Head of caudate nucleus (tissue), 42 donors: ENCODE results near the gene HOMER1.

Experiments
- DNase-seq, 42 donors: peaks; one replicate each; pipeline versions ENCODE4 v3.0.0 to v3.0.0-alpha.2; 2020 to 2021; ENCODE audit warnings: mixed read lengths in 7 of 42
- intact Hi-C: fragments of 100-400 bp; cut with DNase I; formaldehyde crosslinking; loops from one replicate; pipeline ENCODE4 v1.15.0; 2022

HOMER1 gene

GRCh38 chr5:79493596-79494345 is 20.2 kb downstream of the HOMER1 start:
- intact Hi-C loops, result no loop called here
- DNase-seq, result no peak

- no peak for DNase-seq
Measured at GRCh38 chr5:79491690-79492317, 22.1 kb downstream of the HOMER1 start.

GRCh38 chr5:79490323-79490936 is 23.5 kb downstream of the HOMER1 start:
- DNase-seq, result no peak

More at GRCh38 chr5:79491690-79492317, 22.1 kb downstream of the HOMER1 start:
- intact Hi-C loops, result no loop called here

GRCh38 chr5:79489773-79490172 is 24.2 kb downstream of the HOMER1 start:
- intact Hi-C loops, result no loop called here
- DNase-seq, result no peak

More at GRCh38 chr5:79490323-79490936, 23.5 kb downstream of the HOMER1 start:
- intact Hi-C loops, result no loop called here

- intact Hi-C loops, result no loop called here
Measured at GRCh38 chr5:79488775-79489174, 25.2 kb downstream of the HOMER1 start.

GRCh38 chr5:79488058-79488457 is 25.9 kb downstream of the HOMER1 start:
- intact Hi-C loops, result no loop called here
- no peak for DNase-seq

More at GRCh38 chr5:79488775-79489174, 25.2 kb downstream of the HOMER1 start:
- DNase-seq, result no peak

- DNase-seq, result no peak
- intact Hi-C loops, result no loop called here
Measured at GRCh38 chr5:79487251-79487650, 26.7 kb downstream of the HOMER1 start.

- DNase-seq, result no peak
- intact Hi-C loops, result no loop called here
Measured at GRCh38 chr5:79486116-79486515, 27.8 kb downstream of the HOMER1 start.

- DNase-seq, result no peak
- intact Hi-C loops, result no loop called here
Measured at GRCh38 chr5:79484731-79485130, 29.2 kb downstream of the HOMER1 start.

GRCh38 chr5:79481574-79481973 is 32.4 kb downstream of the HOMER1 start:
- intact Hi-C loops, result no loop called here
- DNase-seq, result no peak

GRCh38 chr5:79480991-79481390 is 32.9 kb downstream of the HOMER1 start:
- intact Hi-C loops, result no loop called here
- DNase-seq, result no peak

- DNase-seq, result no peak
- intact Hi-C loops, result no loop called here
Measured at GRCh38 chr5:79475152-79475466, 38.8 kb downstream of the HOMER1 start.

GRCh38 chr5:79474367-79475151 is 39.4 kb downstream of the HOMER1 start:
- no peak for DNase-seq
- intact Hi-C loops, result no loop called here

GRCh38 chr5:79471556-79471955 is 42.4 kb downstream of the HOMER1 start:
- DNase-seq, result no peak
- intact Hi-C loops, result no loop called here

- intact Hi-C loops, result loop anchor here (5.0 kb wide), 1 partner anchor 333 kb away; no protein-coding TSS in a partner anchor
- no peak for DNase-seq
Measured at GRCh38 chr5:79464695-79465332, 49.1 kb downstream of the HOMER1 start.

- intact Hi-C loops, result loop anchor here (5.0 kb wide), 1 partner anchor 332 kb away; no protein-coding TSS in a partner anchor
Measured at GRCh38 chr5:79464278-79464677, 49.7 kb downstream of the HOMER1 start.

GRCh38 chr5:79459626-79460025 is 54.3 kb downstream of the HOMER1 start:
- DNase-seq, result no peak
- intact Hi-C loops, result loop anchor here (5.0 to 10.0 kb wide), 2 partner anchors 327 to 435 kb away; no protein-coding TSS in a partner anchor

More at GRCh38 chr5:79464278-79464677, 49.7 kb downstream of the HOMER1 start:
- no peak for DNase-seq

GRCh38 chr5:79456890-79457583 is 56.9 kb downstream of the HOMER1 start:
- intact Hi-C loops, result loop anchor here (10.0 kb wide), 1 partner anchor 432 kb away; no protein-coding TSS in a partner anchor
- DNase-seq, result no peak
